ENCODE measurements around the gene SYCE3.

Gene SYCE3

DNA sequence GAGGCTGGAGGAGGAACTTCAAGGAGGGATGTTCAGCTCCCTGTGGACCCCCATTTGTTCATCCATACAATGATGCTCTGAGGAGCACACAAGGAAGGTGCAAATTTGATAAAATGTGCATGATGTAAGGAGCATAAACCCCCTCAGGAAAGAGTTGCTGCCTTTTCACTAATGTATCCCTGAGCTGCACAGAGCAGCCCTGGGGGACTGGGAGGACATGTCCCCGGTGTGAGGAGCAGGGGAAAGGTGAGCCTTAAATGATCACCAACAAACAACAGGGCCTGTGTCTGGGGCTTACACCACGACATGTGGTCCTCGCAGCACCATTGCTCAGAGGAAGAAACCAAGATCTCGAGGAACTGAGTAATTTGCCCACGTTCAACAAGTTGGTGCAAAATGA, 34.4 kb upstream of the SYCE3 start:
- Histone ChIP-seq H2AK5ac (ENCODE audit: low read length, severe bottlenecking) (no peak overlapping the region), H3K36me3 (ENCODE audit: control insufficient read depth in 1 of 2, insufficient read depth in 2 of 2, low read depth in 1 of 2, low read length in 2 of 2) (peaks cover 0 to 3% of the 10 kb centered on the region in 2 experiments), H3K4me3 (ENCODE audit: insufficient read depth in 1 of 2, low read depth in 1 of 2, low read length in 2 of 2) (no peak overlapping the region), H2BK15ac (ENCODE audit: low read depth, poor library complexity, severe bottlenecking) (no peak overlapping the region), H3K27ac (ENCODE audit: low read length, poor library complexity, severe bottlenecking) (no peak overlapping the region), H3K9ac (ENCODE audit: low read length) (no peak overlapping the region), H3K14ac (ENCODE audit: low read length in 2 of 2) (no peak overlapping the region), H3K4me1 (ENCODE audit: control insufficient read depth, insufficient read depth, low read depth, low read length) (peaks cover 9% of the 10 kb centered on the region), H4K91ac (ENCODE audit: low read length) (no peak overlapping the region), H2BK120ac (ENCODE audit: low read depth, low read length) (no peak overlapping the region), H3K27me3 (ENCODE audit: control insufficient read depth in 1 of 2, insufficient read depth in 1 of 2, low read length in 2 of 2) (peaks cover 23 to 33% of the 10 kb centered on the region in 2 experiments), H3K18ac (ENCODE audit: low read depth in 1 of 2, low read length in 2 of 2) (no peak overlapping the region), H3K4ac (ENCODE audit: low read depth in 1 of 2, low read length in 2 of 2) (no peak overlapping the region), H4K8ac (ENCODE audit: low read length) (no peak overlapping the region), H3K9me3 (ENCODE audit: control insufficient read depth, low read length) (no peaks in the 10 kb centered on the region), H2BK12ac (ENCODE audit: low read length in 2 of 2) (no peak overlapping the region), H2BK5ac (ENCODE audit: low read depth, low read length, poor library complexity, severe bottlenecking) (no peak overlapping the region), H3K4me2 (ENCODE audit: low read length, poor library complexity, severe bottlenecking) (no peak overlapping the region), H3K23ac (ENCODE audit: low read length in 2 of 2) (no peak overlapping the region), H3K79me1 (replicated peaks; ENCODE audit: low read length, poor library complexity, severe bottlenecking) (no peaks in the 10 kb centered on the region), H2AFZ (ENCODE audit: low read depth, low read length) (no peak overlapping the region)
- DNase-seq, result no peak
- 80% methylated on average over 5 of the region's 5 CpGs for WGBS

GRCh38 chr22:50595189-50595588, 32.5 kb upstream of the SYCE3 start:
- Histone ChIP-seq H3K4ac (ENCODE audit: low read depth in 1 of 2, low read length in 2 of 2) (no peak overlapping the region), H3K18ac (ENCODE audit: low read depth in 1 of 2, low read length in 2 of 2) (no peak overlapping the region), H3K4me1 (ENCODE audit: control insufficient read depth, insufficient read depth, low read depth, low read length) (peaks cover 5% of the 10 kb centered on the region), H3K4me2 (ENCODE audit: low read length, poor library complexity, severe bottlenecking) (no peak overlapping the region), H3K27ac (ENCODE audit: low read length, poor library complexity, severe bottlenecking) (no peak overlapping the region), H2BK15ac (ENCODE audit: low read depth, poor library complexity, severe bottlenecking) (no peak overlapping the region), H2AK5ac (ENCODE audit: low read length, severe bottlenecking) (no peak overlapping the region), H2BK12ac (ENCODE audit: low read length in 2 of 2) (no peak overlapping the region), H3K79me1 (replicated peaks; ENCODE audit: low read length, poor library complexity, severe bottlenecking) (no peaks in the 10 kb centered on the region), H3K9ac (ENCODE audit: low read length) (no peak overlapping the region), H3K9me3 (ENCODE audit: control insufficient read depth, low read length) (no peaks in the 10 kb centered on the region), H2AFZ (ENCODE audit: low read depth, low read length) (no peak overlapping the region), H3K27me3 (ENCODE audit: control insufficient read depth in 1 of 2, insufficient read depth in 1 of 2, low read length in 2 of 2) (peaks cover 12 to 22% of the 10 kb centered on the region in 2 experiments), H3K36me3 (ENCODE audit: control insufficient read depth in 1 of 2, insufficient read depth in 2 of 2, low read depth in 1 of 2, low read length in 2 of 2) (peaks cover 0 to 3% of the 10 kb centered on the region in 2 experiments), H2BK120ac (ENCODE audit: low read depth, low read length) (no peak overlapping the region), H3K14ac (ENCODE audit: low read length in 2 of 2) (no peak overlapping the region), H4K8ac (ENCODE audit: low read length) (no peak overlapping the region), H4K91ac (ENCODE audit: low read length) (no peak overlapping the region), H3K4me3 (ENCODE audit: insufficient read depth in 1 of 2, low read depth in 1 of 2, low read length in 2 of 2) (no peak overlapping the region), H3K23ac (ENCODE audit: low read length in 2 of 2) (no peak overlapping the region), H2BK5ac (ENCODE audit: low read depth, low read length, poor library complexity, severe bottlenecking) (no peak overlapping the region)
- 81% methylated on average over 3 of the region's 3 CpGs for WGBS
- no peak for DNase-seq

- Histone ChIP-seq H2BK12ac (ENCODE audit: low read length in 2 of 2) (no peak overlapping the region), H3K18ac (ENCODE audit: low read depth in 1 of 2, low read length in 2 of 2) (no peak overlapping the region), H3K4me1 (ENCODE audit: control insufficient read depth, insufficient read depth, low read depth, low read length) (peaks cover 2% of the 10 kb centered on the region), H3K36me3 (ENCODE audit: control insufficient read depth in 1 of 2, insufficient read depth in 2 of 2, low read depth in 1 of 2, low read length in 2 of 2) (peaks cover 0 to 3% of the 10 kb centered on the region in 2 experiments), H4K8ac (ENCODE audit: low read length) (no peak overlapping the region), H2AFZ (ENCODE audit: low read depth, low read length) (no peak overlapping the region), H2BK5ac (ENCODE audit: low read depth, low read length, poor library complexity, severe bottlenecking) (no peak overlapping the region), H3K9me3 (ENCODE audit: control insufficient read depth, low read length) (no peaks in the 10 kb centered on the region), H3K23ac (ENCODE audit: low read length in 2 of 2) (no peak overlapping the region), H2BK15ac (ENCODE audit: low read depth, poor library complexity, severe bottlenecking) (no peak overlapping the region), H2AK5ac (ENCODE audit: low read length, severe bottlenecking) (no peak overlapping the region), H3K79me1 (replicated peaks; ENCODE audit: low read length, poor library complexity, severe bottlenecking) (peaks cover 5% of the 10 kb centered on the region), H3K4me3 (ENCODE audit: insufficient read depth in 1 of 2, low read depth in 1 of 2, low read length in 2 of 2) (no peak overlapping the region), H4K91ac (ENCODE audit: low read length) (no peak overlapping the region), H3K4me2 (ENCODE audit: low read length, poor library complexity, severe bottlenecking) (no peak overlapping the region), H3K4ac (ENCODE audit: low read depth in 1 of 2, low read length in 2 of 2) (no peak overlapping the region), H3K14ac (ENCODE audit: low read length in 2 of 2) (no peak overlapping the region), H2BK120ac (ENCODE audit: low read depth, low read length) (no peak overlapping the region), H3K27ac (ENCODE audit: low read length, poor library complexity, severe bottlenecking) (no peak overlapping the region), H3K27me3 (ENCODE audit: control insufficient read depth in 1 of 2, insufficient read depth in 1 of 2, low read length in 2 of 2) (no peaks in the 10 kb centered on the region), H3K9ac (ENCODE audit: low read length) (no peak overlapping the region)
- WGBS, result 94% methylated on average over 5 of the region's 5 CpGs
- no peak for DNase-seq
Observed at GRCh38 chr22:50587407-50587806, 24.7 kb upstream of the SYCE3 start.

GRCh38 chr22:50586416-50586815, 23.7 kb upstream of the SYCE3 start:
- Histone ChIP-seq H3K4ac (ENCODE audit: low read depth in 1 of 2, low read length in 2 of 2) (no peak overlapping the region), H3K27ac (ENCODE audit: low read length, poor library complexity, severe bottlenecking) (no peak overlapping the region), H3K36me3 (ENCODE audit: control insufficient read depth in 1 of 2, insufficient read depth in 2 of 2, low read depth in 1 of 2, low read length in 2 of 2) (peaks cover 3% of the 10 kb centered on the region in 2 experiments), H3K79me1 (replicated peaks; ENCODE audit: low read length, poor library complexity, severe bottlenecking) (peaks cover 7% of the 10 kb centered on the region), H3K18ac (ENCODE audit: low read depth in 1 of 2, low read length in 2 of 2) (no peak overlapping the region), H4K91ac (ENCODE audit: low read length) (no peak overlapping the region), H4K8ac (ENCODE audit: low read length) (no peak overlapping the region), H2AFZ (ENCODE audit: low read depth, low read length) (no peak overlapping the region), H3K9me3 (ENCODE audit: control insufficient read depth, low read length) (no peaks in the 10 kb centered on the region), H3K4me1 (ENCODE audit: control insufficient read depth, insufficient read depth, low read depth, low read length) (peaks cover 9% of the 10 kb centered on the region), H2BK120ac (ENCODE audit: low read depth, low read length) (no peak overlapping the region), H2BK5ac (ENCODE audit: low read depth, low read length, poor library complexity, severe bottlenecking) (no peak overlapping the region), H3K14ac (ENCODE audit: low read length in 2 of 2) (no peak overlapping the region), H3K9ac (ENCODE audit: low read length) (no peak overlapping the region), H3K27me3 (ENCODE audit: control insufficient read depth in 1 of 2, insufficient read depth in 1 of 2, low read length in 2 of 2) (no peaks in the 10 kb centered on the region), H3K4me2 (ENCODE audit: low read length, poor library complexity, severe bottlenecking) (no peak overlapping the region), H2AK5ac (ENCODE audit: low read length, severe bottlenecking) (no peak overlapping the region), H2BK15ac (ENCODE audit: low read depth, poor library complexity, severe bottlenecking) (no peak overlapping the region), H2BK12ac (ENCODE audit: low read length in 2 of 2) (no peak overlapping the region), H3K23ac (ENCODE audit: low read length in 2 of 2) (no peak overlapping the region), H3K4me3 (ENCODE audit: insufficient read depth in 1 of 2, low read depth in 1 of 2, low read length in 2 of 2) (no peak overlapping the region)
- 75% methylated on average over 5 of the region's 5 CpGs for WGBS
- DNase-seq, result no peak
